Glomerular endothelial cell (primary cell): ENCODE data around the gene IFNA13. TPM values are rescaled to one million over a fixed set of nuclear protein-coding genes. Genes with fewer than 3 reads are reported as not detected.

Experiments used
- total RNA-seq: library from RNA; depleted of rRNA; stranded (reverse); fragments of >200 nt; gene quantifications from 2 replicates; pipeline ENCODE4 v1.2.3, GENCODE V29; 2015

Gene IFNA13
- total RNA-seq, 1 donor from 2014 or later, result not detected

Other genes starting within 250 kb of the IFNA13 start
- gene IFNW1, start 226.2 kb downstream of the IFNA13 start, total RNA-seq, result not detected in 2 replicates
- not detected in 2 replicates for gene IFNA21, start 201.4 kb downstream of the IFNA13 start, total RNA-seq
- not detected in 2 replicates for gene IFNA4, start 180.5 kb downstream of the IFNA13 start, total RNA-seq
- not detected in 2 replicates for gene IFNA7, start 165.9 kb downstream of the IFNA13 start, total RNA-seq
- not detected in 2 replicates for gene IFNA10, start 160.9 kb downstream of the IFNA13 start, total RNA-seq
- gene IFNA16, start 150.7 kb downstream of the IFNA13 start, total RNA-seq, result not detected in 2 replicates
- not detected in 2 replicates for gene IFNA17, start 139.8 kb downstream of the IFNA13 start, total RNA-seq
- not detected in 2 replicates for gene IFNA14, start 128.1 kb downstream of the IFNA13 start, total RNA-seq
- gene IFNA5, start 62.7 kb downstream of the IFNA13 start, total RNA-seq, result not detected in 2 replicates
- 29.3 and 31.4 TPM in 2 replicates for gene KLHL9, start 32.7 kb downstream of the IFNA13 start, total RNA-seq
- not detected in 2 replicates for gene IFNA6, start 17.2 kb downstream of the IFNA13 start, total RNA-seq
- not detected in 2 replicates for gene IFNA2, start 17.3 kb upstream of the IFNA13 start, total RNA-seq
- not detected in 2 replicates for gene IFNA8, start 41.1 kb upstream of the IFNA13 start, total RNA-seq
- not detected in 2 replicates for gene IFNA1, start 72.4 kb upstream of the IFNA13 start, total RNA-seq
- gene IFNE, start 114.3 kb upstream of the IFNA13 start, total RNA-seq, result 0.39 and 0.53 TPM in 2 replicates